ENCODE results near the gene GNPDA1. TPM values are rescaled to one million over a fixed set of nuclear protein-coding genes. Genes with fewer than 3 reads are reported as not detected.

GNPDA1 gene
- total and polyA plus RNA-seq, 2 of the 8 experiments (the other 6 are each of a cell fraction or from before 2014, with no cell fraction given) = 33.0 to 94.3 TPM

- Histone ChIP-seq H3K9me3 (ENCODE audit: insufficient read depth in 2 of 2, low read depth in 1 of 2, low read length in 1 of 2) (no peaks in the 10 kb centered on the region), H2BK5ac (ENCODE audit: low read depth, low read length) (no peak overlapping the region), H3K27ac (ENCODE audit: low read depth, low read length) (no peak overlapping the region), H3K79me2 (ENCODE audit: control insufficient read depth in 1 of 2, insufficient read depth in 2 of 2, low read length in 2 of 2) (no peaks in the 10 kb centered on the region), H2BK12ac (ENCODE audit: low read depth, low read length) (no peak overlapping the region), H3K4me1 (replicated peaks in 1 of 4; ENCODE audit: control insufficient read depth in 3 of 4, insufficient read depth in 4 of 4, low read length in 3 of 4) (peaks cover 4 to 9% (median 6%) of the 10 kb centered on the region in 4 experiments; a peak in 6 of 7 replicates), H3K9ac (replicated peaks in 1 of 4; ENCODE audit: extremely low read depth in 1 of 4, low read depth in 3 of 4, low read length in 3 of 4) (no peak overlapping the region), H3K36me3 (ENCODE audit: control insufficient read depth in 2 of 4, insufficient read depth in 4 of 4, low read length in 3 of 4) (no peaks in the 10 kb centered on the region), H4K91ac (replicated peaks; ENCODE audit: insufficient read length, low read length) (no peak overlapping the region), H4K8ac (ENCODE audit: extremely low read depth, insufficient read depth, low read length) (no peak overlapping the region), H3K4me3 (ENCODE audit: extremely low read depth in 1 of 4, insufficient read depth in 2 of 4, low read depth in 3 of 4, low read length in 4 of 4) (no peak overlapping the region), H3K23ac (ENCODE audit: insufficient read length) (no peak overlapping the region), H2BK15ac (ENCODE audit: low read length) (no peak overlapping the region), H2BK120ac (replicated peaks; ENCODE audit: low read depth, low read length) (no peak overlapping the region), H3K4ac (replicated peaks; ENCODE audit: insufficient read length, low read depth, low read length) (no peak overlapping the region), H3K56ac (replicated peaks; ENCODE audit: insufficient read length, low read depth, low read length) (no peak overlapping the region), H4K20me1 (replicated peaks in 1 of 2; ENCODE audit: control insufficient read depth in 1 of 2, insufficient read depth in 2 of 2, low read length in 2 of 2) (no peaks in the 10 kb centered on the region), H3K4me2 (ENCODE audit: insufficient read depth in 1 of 2, low read depth in 2 of 2, low read length in 2 of 2) (no peak overlapping the region), H2AK5ac (ENCODE audit: low read depth, low read length) (no peak overlapping the region), H3K18ac (ENCODE audit: extremely low read depth, low read length) (no peak overlapping the region), H2AFZ (ENCODE audit: low read length) (no peak overlapping the region), H4K5ac (ENCODE audit: insufficient read length, low read depth, low read length) (no peak overlapping the region), H3K27me3 (replicated peaks in 1 of 4; ENCODE audit: control insufficient read depth in 3 of 4, extremely low read depth in 1 of 4, insufficient read depth in 3 of 4, low read length in 3 of 4) (no peaks in the 10 kb centered on the region; a peak in 1 of 7 replicates), H3K23me2 (ENCODE audit: low read depth, low read length) (no peaks in the 10 kb centered on the region), H3K14ac (ENCODE audit: insufficient read length) (no peak overlapping the region), H2BK20ac (ENCODE audit: low read length) (no peak overlapping the region), H3K79me1 (ENCODE audit: low read depth, low read length) (no peaks in the 10 kb centered on the region)
- 82% methylated on average over 3 of the region's 3 CpGs; no CpG with 5 or more reads in 1 of the 2 experiments for WGBS, 2 experiments (ENCODE audit: extremely low coverage in 1 of 2, insufficient coverage in 1 of 2, insufficient read length in 1 of 2, insufficient replicate concordance in 2 of 2, low coverage in 1 of 2, low lambda C conversion rate in 2 of 2, missing lambda C conversion rate in 1 of 2)
- ChIA-PET CTCF (ENCODE audit: partially characterized antibody) (interaction anchor here (0.6 to 2.0 kb wide), 18 partner anchors 9 to 371 kb away, joined by 3 to 8 read pairs (median 4); no protein-coding TSS in a partner anchor), POLR2A (ENCODE audit: partially characterized antibody) (no interaction called here)
- TF ChIP-seq RFX5 (IDR thresholded peaks at IDR 0.05; ENCODE audit: borderline replicate concordance, low read depth, low read length) = no peak
- TF ChIP-seq SRF (IDR thresholded peaks at IDR 0.05; ENCODE audit: low read depth, low read length) = no peak
- no peak for TF ChIP-seq JUN (IDR thresholded peaks at IDR 0.05; ENCODE audit: low read depth, low read length)
- no peak for TF ChIP-seq CHD1 (IDR thresholded peaks at IDR 0.05; ENCODE audit: low read depth, low read length)
- no peak for TF ChIP-seq TAF1 (IDR thresholded peaks at IDR 0.05; ENCODE audit: low read depth, low read length)
- TF ChIP-seq CBX5 (IDR thresholded peaks at IDR 0.05; ENCODE audit: low read depth, low read length) = no peak
- TF ChIP-seq TBP (IDR thresholded peaks at IDR 0.05; ENCODE audit: low read depth, low read length) = no peak
- no peak for TF ChIP-seq RBBP5 (IDR thresholded peaks at IDR 0.05; ENCODE audit: borderline replicate concordance, low read depth, low read length)
- no peak for TF ChIP-seq HDAC6 (IDR thresholded peaks at IDR 0.05; ENCODE audit: low read depth, low read length)
- TF ChIP-seq ZNF274 (IDR thresholded peaks at IDR 0.05; ENCODE audit: borderline replicate concordance, extremely low read depth, low read length) = no peak
- TF ChIP-seq KDM1A (IDR thresholded peaks at IDR 0.05; ENCODE audit: borderline replicate concordance, low read length) = no peak
- no peak for TF ChIP-seq NANOG (IDR thresholded peaks at IDR 0.05; ENCODE audit: insufficient read depth, low read depth, low read length, poor library complexity, severe bottlenecking)
- no peak for TF ChIP-seq RXRA (IDR thresholded peaks at IDR 0.05; ENCODE audit: insufficient read depth, low read depth, low read length)
- TF ChIP-seq CREB1 (IDR thresholded peaks at IDR 0.05) = no peak
- no peak for TF ChIP-seq POLR2AphosphoS5 (IDR thresholded peaks at IDR 0.05; ENCODE audit: low read depth, low read length)
- FAIRE-seq (no peak), DNase-seq (ENCODE audit: low read depth in 1 of 2, low spot score in 2 of 2) (no peak)
Measured at GRCh38 chr5:141963701-141964100, 49.1 kb downstream of the GNPDA1 start.

All from H1 (cell line).